ENCODE measurements around the gene VPS37C.
"Not testable (repeated sequence)": the region's sequence is repeated elsewhere in the genome, so short reads cannot be mapped to it uniquely, and the experiment has no call there.

The VPS37C gene

GRCh38 chr11:61094167-61094566 lies 67.1 kb downstream of the VPS37C start:
- not testable (repeated sequence) for DNase-seq (ENCODE audit: low spot score)

- no peak for DNase-seq (ENCODE audit: low spot score)
These were observed 68.1 kb downstream of the VPS37C start for GRCh38 chr11:61092908-61093763.

GRCh38 chr11:61092280-61092766 lies 68.9 kb downstream of the VPS37C start:
- DNase-seq (ENCODE audit: low spot score) = no peak

- no peak for DNase-seq (ENCODE audit: low spot score)
These were observed 69.6 kb downstream of the VPS37C start for GRCh38 chr11:61091373-61092279.

- DNase-seq (ENCODE audit: low spot score) = no peak
These were observed 70.2 kb downstream of the VPS37C start for GRCh38 chr11:61090982-61091372.

GRCh38 chr11:61090521-61090920 lies 70.7 kb downstream of the VPS37C start:
- DNase-seq (ENCODE audit: low spot score) = no peak

- no peak for DNase-seq (ENCODE audit: low spot score)
These were observed 71.3 kb downstream of the VPS37C start for GRCh38 chr11:61089806-61090491.

GRCh38 chr11:61087426-61088119 lies 73.7 kb downstream of the VPS37C start:
- DNase-seq (ENCODE audit: low spot score) = no peak

GRCh38 chr11:61083601-61084147 lies 77.6 kb downstream of the VPS37C start:
- no peak for DNase-seq (ENCODE audit: low spot score)

GRCh38 chr11:61082931-61083531 lies 78.2 kb downstream of the VPS37C start:
- no peak for DNase-seq (ENCODE audit: low spot score)

GRCh38 chr11:61082062-61082870 lies 79.0 kb downstream of the VPS37C start:
- no peak for DNase-seq (ENCODE audit: low spot score)

- peak; percentile 4 for DNase-seq (ENCODE audit: low spot score)
These were observed 80.1 kb downstream of the VPS37C start for GRCh38 chr11:61080986-61081590.

- no peak for DNase-seq (ENCODE audit: low spot score)
These were observed 80.7 kb downstream of the VPS37C start for GRCh38 chr11:61080526-61080925.
